Measurements from ENCODE around the gene SFXN5.

- TF ChIP-seq CTCF (IDR thresholded peaks at IDR 0.05) (no peak), POLR2A (IDR thresholded peaks at IDR 0.05) (no peak)
Observed at GRCh38 chr2:72996117-72996502, 75.4 kb downstream of the SFXN5 start.

Data from heart left ventricle (tissue), 13 donors.